HepG2 (cell line): Measurements from ENCODE around the gene LIF. TPM values are rescaled to one million over a fixed set of nuclear protein-coding genes. Genes with fewer than 3 reads are reported as not detected.

ENCODE experiments used
- BRD4 ChIP-seq: sonication (generic); formaldehyde crosslinking; IDR thresholded peaks from 2 replicates; pipeline ENCODE4 v1.4.0; 2020; ENCODE audit warnings: missing genetic modification reagents
- CEBPB ChIP-seq: IDR thresholded peaks from 2 replicates; pipeline ENCODE4 v1.6.1; 2011; ENCODE audit warnings: low read depth, low read length, improper control_type of control experiment, borderline replicate concordance
- HDAC2 ChIP-seq: sonication (generic); formaldehyde crosslinking; IDR thresholded peaks from 2 replicates; pipeline ENCODE4 v1.4.0; 2020; ENCODE audit warnings: missing genetic modification reagents
- HNRNPH1 ChIP-seq: fragments of 200-400 bp; formaldehyde crosslinking; optimal IDR thresholded peaks from 2 replicates; pipeline ENCODE3; 2017; ENCODE audit warnings: mild to moderate bottlenecking, low read depth, low read length
- IKZF4 ChIP-seq: sonication (generic); formaldehyde crosslinking; IDR thresholded peaks from 2 replicates; pipeline ENCODE4 v1.5.1; 2020; ENCODE audit warnings: borderline replicate concordance, mild to moderate bottlenecking, low read depth, missing genetic modification reagents; ENCODE audit errors: not compliant biosample characterization
- LCORL ChIP-seq, 2 experiments: fragments of 450-650 bp in 1 of 2; sonication (generic) in 1 of 2; formaldehyde crosslinking in 1 of 2; IDR thresholded peaks; 2 replicates each; pipeline versions ENCODE4 v1.5.0 to v1.6.1; 2017 to 2020; ENCODE audit warnings: antibody characterized with exemption in 1 of 2, missing genetic modification reagents in 1 of 2
- MAFK ChIP-seq, 2 experiments: IDR thresholded peaks in 1 of 2; conservative IDR thresholded peaks in 1 of 2; 2 replicates each; pipeline ENCODE4 v1.6.1; 2011; ENCODE audit warnings: improper control_type of control experiment in 2 of 2, low read length in 2 of 2
- NCOA1 ChIP-seq: sonication (generic); formaldehyde crosslinking; IDR thresholded peaks from 2 replicates; pipeline ENCODE4 v1.9.0; 2021; ENCODE audit warnings: missing genetic modification reagents
- NKX3-1 ChIP-seq: sonication (generic); formaldehyde crosslinking; IDR thresholded peaks from 2 replicates; pipeline ENCODE4 v1.5.0; 2020; ENCODE audit warnings: missing genetic modification reagents
- PAF1 ChIP-seq: IDR thresholded peaks from 2 replicates; pipeline ENCODE4 v1.6.1; 2016; ENCODE audit warnings: missing genetic modification reagents, missing compliant biosample characterization
- PPARG ChIP-seq: conservative IDR thresholded peaks from 2 replicates; pipeline ENCODE4 v1.6.1; 2016; ENCODE audit warnings: missing biosample characterization, missing genetic modification reagents
- PRMT3 ChIP-seq: sonication (generic); formaldehyde crosslinking; IDR thresholded peaks from 2 replicates; pipeline ENCODE4 v1.8.1; 2022; ENCODE audit warnings: low read depth, mild to moderate bottlenecking, moderate library complexity, missing genetic modification reagents, borderline replicate concordance
- TBX3 ChIP-seq: fragments of 450-650 bp; IDR thresholded peaks from 2 replicates; pipeline ENCODE4 v1.6.1; 2017; ENCODE audit warnings: antibody characterized with exemption, mild to moderate bottlenecking, inconsistent platforms, borderline replicate concordance
- TP53 ChIP-seq: sonication (generic); formaldehyde crosslinking; conservative IDR thresholded peaks from 2 replicates; pipeline ENCODE4 v1.4.0; 2020; ENCODE audit warnings: missing genetic modification reagents
- U2AF2 ChIP-seq: fragments of 200-400 bp; formaldehyde crosslinking; IDR thresholded peaks from 2 replicates; pipeline ENCODE4 v1.6.1; 2017; ENCODE audit warnings: low read depth, mild to moderate bottlenecking, low read length
- ZBTB1 ChIP-seq: sonication (generic); formaldehyde crosslinking; IDR thresholded peaks from 2 replicates; pipeline ENCODE4 v1.4.0; 2020; ENCODE audit warnings: missing genetic modification reagents, borderline replicate concordance
- ZFP36 ChIP-seq: fragments of 150-350 bp; IDR thresholded peaks from 2 replicates; pipeline ENCODE4 v1.6.1; 2018; ENCODE audit warnings: borderline replicate concordance, low read length, low read depth; ENCODE audit not compliant: partially characterized antibody
- ZFP41 ChIP-seq: sonication (generic); formaldehyde crosslinking; IDR thresholded peaks from 2 replicates; pipeline ENCODE4 v1.4.0; 2020; ENCODE audit warnings: mild to moderate bottlenecking, missing genetic modification reagents, borderline replicate concordance
- ZFP62 ChIP-seq: sonication (generic); formaldehyde crosslinking; IDR thresholded peaks from 2 replicates; pipeline ENCODE4 v1.4.0; 2020; ENCODE audit warnings: missing genetic modification reagents
- ZNF3 ChIP-seq: IDR thresholded peaks from 2 replicates; pipeline ENCODE4 v1.7.0; 2017; ENCODE audit warnings: inconsistent platforms
- ZNF33A ChIP-seq: sonication (generic); formaldehyde crosslinking; IDR thresholded peaks from 2 replicates; pipeline ENCODE4 v1.5.1; 2020; ENCODE audit warnings: missing genetic modification reagents, mild to moderate bottlenecking, moderate library complexity, borderline replicate concordance
- ZNF34 ChIP-seq: sonication (generic); formaldehyde crosslinking; IDR thresholded peaks from 2 replicates; pipeline ENCODE4 v1.4.0; 2020; ENCODE audit warnings: mild to moderate bottlenecking, missing genetic modification reagents, borderline replicate concordance
- ZNF703 ChIP-seq: sonication (generic); formaldehyde crosslinking; IDR thresholded peaks from 2 replicates; pipeline ENCODE4 v1.5.1; 2020; ENCODE audit warnings: missing genetic modification reagents, mild to moderate bottlenecking, moderate library complexity, borderline replicate concordance
- ZNF740 ChIP-seq: sonication (generic); formaldehyde crosslinking; IDR thresholded peaks from 2 replicates; pipeline ENCODE4 v1.4.0; 2020; ENCODE audit warnings: missing genetic modification reagents
- ZSCAN31 ChIP-seq: sonication (generic); formaldehyde crosslinking; IDR thresholded peaks from 2 replicates; pipeline ENCODE4 v1.5.0; 2020; ENCODE audit warnings: low read depth, mild to moderate bottlenecking, missing genetic modification reagents
- ZUFSP ChIP-seq: sonication (generic); formaldehyde crosslinking; IDR thresholded peaks from 2 replicates; pipeline ENCODE4 v1.9.0; 2021; ENCODE audit warnings: missing genetic modification reagents, mild to moderate bottlenecking, borderline replicate concordance
- polyA plus RNA-seq, 8 experiments: library from polyadenylated mRNA; depleted of rRNA in 3 of 8; stranded (reverse) in 7 of 8; unstranded in 1 of 8; fragments of >200 nt; fragmentation: Illumina TruSeq in 4 of 8; extraction: Trizol in 4 of 8; gene quantifications; 2 replicates each; pipeline versions ENCODE4 v1.2.1 to v1.2.3, GENCODE V29; 2011 to 2016; ENCODE audit warnings: low read depth in 4 of 8, missing spikeins in 1 of 8, mixed read lengths in 1 of 8; ENCODE audit not compliant: insufficient read depth in 1 of 8
- total RNA-seq, 5 experiments: library from RNA; depleted of rRNA; stranded (reverse); fragments of >200 nt; fragmentation: Illumina TruSeq; extraction: Trizol; gene quantifications; 2 replicates each; pipeline ENCODE4 v1.2.3, GENCODE V29; 2016; ENCODE audit warnings: low read depth in 1 of 5
- TF ChIP-seq, protein P1 (sequence below): IDR thresholded peaks from 2 replicates; pipeline ENCODE4 v1.6.1; 2012; ENCODE audit warnings: low read depth, low read length, improper control_type of control experiment

The LIF gene
- total and polyA plus RNA-seq, 2 of the 13 experiments (the other 11 are each of a cell fraction or from before 2014, with no cell fraction given) = 3.6 to 8.5 TPM

GRCh38 chr22:30208631-30209603 is 37.6 kb downstream of the LIF start (continued):
- TF ChIP-seq ZUFSP (CRISPR knock-in tag) (no peak), ZNF740 (no peak), NKX3-1 (CRISPR knock-in tag) (peak; percentile 49; the same call in 1 of the 2 replicates), U2AF2 (no peak), ZNF34 (CRISPR knock-in tag) (no peak), LCORL (IDR thresholded peaks at IDR 0.05) (no peak), LCORL (CRISPR knock-in tag; IDR thresholded peaks at IDR 0.05) (no peak), PRMT3 (CRISPR knock-in tag) (no peak), CEBPB (no peak), ZNF3 (CRISPR knock-in tag) (no peak), HNRNPH1 (no peak), PPARG (no peak; the same call in 1 of the 2 replicates), PAF1 (no peak), ZFP36 (no peak), TBX3 (no peak), BRD4 (CRISPR knock-in tag) (no peak; the same call in 1 of the 2 replicates), ZNF703 (CRISPR knock-in tag) (no peak), ZFP62 (CRISPR knock-in tag) (no peak), IKZF4 (CRISPR knock-in tag) (no peak), HDAC2 (no peak), ZNF33A (CRISPR knock-in tag) (no peak), ZBTB1 (no peak), ZSCAN31 (CRISPR knock-in tag) (no peak), NCOA1 (no peak), MAFK (conservative IDR thresholded peaks at IDR 0.05 in 1 of 2, IDR thresholded peaks at IDR 0.05 in 1 of 2; ENCODE audit: low read length in 2 of 2) (no peak), TP53 (CRISPR knock-in tag) (no peak), ZFP41 (CRISPR knock-in tag) (no peak)
- TF ChIP-seq, protein P1, sequence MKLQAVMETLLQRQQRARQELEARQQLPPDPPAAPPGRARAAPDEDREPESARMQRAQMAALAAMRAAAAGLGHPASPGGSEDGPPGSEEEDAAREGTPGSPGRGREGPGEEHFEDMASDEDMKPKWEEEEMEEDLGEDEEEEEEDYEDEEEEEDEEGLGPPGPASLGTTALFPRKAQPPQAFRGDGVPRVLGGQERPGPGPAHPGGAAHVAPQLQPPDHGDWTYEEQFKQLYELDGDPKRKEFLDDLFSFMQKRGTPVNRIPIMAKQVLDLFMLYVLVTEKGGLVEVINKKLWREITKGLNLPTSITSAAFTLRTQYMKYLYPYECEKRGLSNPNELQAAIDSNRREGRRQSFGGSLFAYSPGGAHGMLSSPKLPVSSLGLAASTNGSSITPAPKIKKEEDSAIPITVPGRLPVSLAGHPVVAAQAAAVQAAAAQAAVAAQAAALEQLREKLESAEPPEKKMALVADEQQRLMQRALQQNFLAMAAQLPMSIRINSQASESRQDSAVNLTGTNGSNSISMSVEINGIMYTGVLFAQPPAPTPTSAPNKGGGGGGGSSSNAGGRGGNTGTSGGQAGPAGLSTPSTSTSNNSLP = no peak
